ENCODE measurements around the gene CXCR4. TPM values are rescaled to one million over a fixed set of nuclear protein-coding genes. Genes with fewer than 3 reads are reported as not detected.
"Not testable (repeated sequence)": the region's sequence is repeated elsewhere in the genome, so short reads cannot be mapped to it uniquely, and the experiment has no call there.

The CXCR4 gene
- total and polyA plus RNA-seq, 12 donors, result 1.5 to 24.0 (median 4.4) TPM

- H3K27me3 ChIP-seq, result peaks cover 0 to 3% (median 0%) of the 10 kb centered on the region in 7 donors
- H3K36me3 ChIP-seq, result no peaks in the 10 kb centered on the region
- no peak overlapping the region for H3K4me3 ChIP-seq
- H3K27ac ChIP-seq, result no peak overlapping the region
- no peaks in the 10 kb centered on the region for H3K4me1 ChIP-seq
- WGBS, 2 donors, result 47 to 53% methylated on average over 1 of the region's 1 CpG
- intact Hi-C loops (cut with DNase I), result no loop called here
- DNase-seq (no peak), ATAC-seq (no peak)
- H3K9me3 ChIP-seq, result no peaks in the 10 kb centered on the region
- TF ChIP-seq, protein P1, sequence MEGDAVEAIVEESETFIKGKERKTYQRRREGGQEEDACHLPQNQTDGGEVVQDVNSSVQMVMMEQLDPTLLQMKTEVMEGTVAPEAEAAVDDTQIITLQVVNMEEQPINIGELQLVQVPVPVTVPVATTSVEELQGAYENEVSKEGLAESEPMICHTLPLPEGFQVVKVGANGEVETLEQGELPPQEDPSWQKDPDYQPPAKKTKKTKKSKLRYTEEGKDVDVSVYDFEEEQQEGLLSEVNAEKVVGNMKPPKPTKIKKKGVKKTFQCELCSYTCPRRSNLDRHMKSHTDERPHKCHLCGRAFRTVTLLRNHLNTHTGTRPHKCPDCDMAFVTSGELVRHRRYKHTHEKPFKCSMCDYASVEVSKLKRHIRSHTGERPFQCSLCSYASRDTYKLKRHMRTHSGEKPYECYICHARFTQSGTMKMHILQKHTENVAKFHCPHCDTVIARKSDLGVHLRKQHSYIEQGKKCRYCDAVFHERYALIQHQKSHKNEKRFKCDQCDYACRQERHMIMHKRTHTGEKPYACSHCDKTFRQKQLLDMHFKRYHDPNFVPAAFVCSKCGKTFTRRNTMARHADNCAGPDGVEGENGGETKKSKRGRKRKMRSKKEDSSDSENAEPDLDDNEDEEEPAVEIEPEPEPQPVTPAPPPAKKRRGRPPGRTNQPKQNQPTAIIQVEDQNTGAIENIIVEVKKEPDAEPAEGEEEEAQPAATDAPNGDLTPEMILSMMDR (IDR thresholded peaks at IDR 0.05), result no peak
These were observed 26.1 kb downstream of the CXCR4 start for GRCh38 chr2:136091899-136092298.

- DNase-seq; H3K4me3 ChIP-seq; intact Hi-C loops (cut with DNase I); H3K27me3 ChIP-seq; H3K27ac ChIP-seq; ATAC-seq; H3K4me1 ChIP-seq; H3K9me3 ChIP-seq; H3K36me3 ChIP-seq: not testable (repeated sequence)
- WGBS, 2 donors, result 95 to 96% methylated on average over 43 of the region's 43 CpGs
These were observed 30.0 kb downstream of the CXCR4 start for GRCh38 chr2:136087901-136088460.

DNA sequence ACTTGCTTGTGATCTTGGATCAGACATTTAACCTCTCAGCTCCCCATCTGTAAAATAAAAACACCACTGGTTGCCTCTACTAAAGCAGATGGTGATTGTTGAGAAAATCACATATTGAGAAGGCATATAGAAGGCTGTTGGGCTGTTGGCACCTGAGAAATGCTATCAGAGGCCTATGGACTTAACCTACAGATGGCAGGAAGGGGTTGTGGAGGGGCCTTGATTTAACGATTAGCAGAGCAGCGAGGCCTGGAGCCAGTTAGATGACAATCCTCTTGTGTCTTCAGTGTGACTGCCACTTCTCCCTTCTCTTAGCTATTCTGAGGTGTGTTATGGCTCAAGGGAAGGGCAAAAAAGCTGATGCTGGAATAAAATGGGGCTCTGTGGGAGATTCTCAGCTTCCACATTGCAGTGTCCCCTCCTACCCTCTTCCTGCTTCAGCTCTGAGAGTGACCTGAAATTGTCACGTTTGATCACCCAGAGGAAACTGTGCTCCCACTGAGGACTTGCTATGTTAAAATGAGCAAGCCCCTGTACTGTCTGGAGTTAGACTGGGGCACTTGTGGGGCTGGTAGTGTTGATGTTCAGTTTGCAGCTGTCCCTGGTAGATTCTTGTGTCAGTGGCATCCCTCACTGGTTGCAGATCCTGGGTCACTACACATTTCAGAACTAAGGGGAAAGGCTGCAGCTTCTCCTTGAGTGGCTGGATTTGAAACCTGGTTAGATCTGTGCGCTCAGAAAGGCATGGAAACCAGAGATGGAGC, 31.5 kb downstream of the CXCR4 start:
- no peaks in the 10 kb centered on the region for H3K27me3 ChIP-seq
- TF ChIP-seq, protein P1 (IDR thresholded peaks at IDR 0.05), result no peak
- H3K4me3 ChIP-seq, result no peak overlapping the region
- intact Hi-C loops (cut with DNase I), result no loop called here
- no peaks in the 10 kb centered on the region for H3K4me1 ChIP-seq
- H3K27ac ChIP-seq, result no peak overlapping the region
- H3K9me3 ChIP-seq, result no peaks in the 10 kb centered on the region
- no peak for DNase-seq
- 73 to 74% methylated on average over 4 of the region's 4 CpGs for WGBS, 2 donors
- no peaks in the 10 kb centered on the region for H3K36me3 ChIP-seq
- no peak for ATAC-seq

GRCh38 chr2:136085453-136086209, 32.3 kb downstream of the CXCR4 start:
- intact Hi-C loops (cut with DNase I), result no loop called here
- Histone ChIP-seq H3K4me1 (no peaks in the 10 kb centered on the region), H3K36me3 (no peaks in the 10 kb centered on the region), H3K27me3 (no peaks in the 10 kb centered on the region), H3K9me3 (no peaks in the 10 kb centered on the region), H3K4me3 (no peak overlapping the region), H3K27ac (no peak overlapping the region)
- no peak for ATAC-seq
- DNase-seq, result no peak
- TF ChIP-seq, protein P1 (IDR thresholded peaks at IDR 0.05), result no peak
- 87% methylated on average over 4 of the region's 4 CpGs for WGBS, 2 donors

Measured in heart right ventricle (tissue), 16 donors.